NCI-H2196 treated with DMSO at 0.1 percent for 48 hours (cell line): Measurements from ENCODE around the gene ADM5.

ENCODE experiments used
- DNase-seq: peaks from one replicate; lab custom pipeline; 2025; ENCODE audit not compliant: unreplicated experiment; lab: John Stamatoyannopoulos, UW

The ADM5 gene, protein sequence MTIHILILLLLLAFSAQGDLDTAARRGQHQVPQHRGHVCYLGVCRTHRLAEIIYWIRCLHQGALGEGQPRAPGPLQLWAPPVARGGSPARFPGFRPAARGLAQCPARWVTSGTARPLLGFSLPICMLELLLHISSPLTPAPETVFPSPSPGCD

DNA sequence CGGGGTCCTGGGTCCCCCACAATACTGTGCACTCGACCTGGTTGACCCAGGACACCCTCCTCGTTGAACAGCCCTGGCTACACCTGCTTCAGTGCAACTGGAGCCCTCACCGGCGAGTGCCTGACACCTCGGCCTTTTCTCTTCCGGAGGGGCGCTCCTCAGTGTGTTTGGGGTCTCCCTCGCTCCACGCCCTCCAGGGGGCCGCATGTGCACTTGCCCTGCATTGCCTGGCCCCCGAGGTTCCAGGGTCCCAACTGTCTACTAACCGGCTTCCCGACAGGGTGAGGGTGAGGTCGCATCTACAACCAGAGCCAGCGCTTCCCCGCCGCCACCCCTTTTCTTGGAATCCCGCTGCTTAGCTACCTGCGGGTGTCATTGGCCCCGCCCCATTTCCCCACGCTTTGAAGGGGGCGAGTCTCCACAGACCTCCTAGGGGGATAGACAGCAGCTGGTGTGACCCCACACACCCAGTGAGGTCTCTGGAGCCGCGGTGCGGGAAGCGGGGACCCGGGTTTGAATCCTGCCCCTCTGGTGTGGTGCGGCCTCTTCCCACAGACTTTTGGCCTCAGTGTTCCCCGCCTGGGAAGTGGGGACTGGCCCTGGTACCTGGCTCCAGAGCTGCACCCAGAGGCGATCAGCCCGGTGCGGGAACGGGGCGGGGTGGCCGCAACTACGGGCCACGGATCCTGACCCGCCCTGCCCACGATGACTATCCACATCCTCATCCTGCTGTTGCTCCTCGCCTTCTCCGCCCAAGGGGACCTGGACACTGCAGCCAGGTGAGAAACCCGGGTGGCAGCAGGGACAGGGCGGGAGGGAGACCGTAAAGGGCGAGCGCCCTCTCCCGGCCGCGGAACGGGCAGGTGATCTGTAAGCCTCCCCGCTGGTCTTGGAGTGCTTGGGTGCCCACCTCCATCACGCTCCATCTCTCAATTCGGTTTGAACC lies at the start of gene ADM5:
Gene ADM5, plus strand, starts transcription at position 462 of the 946 bp plus-strand sequence. Its CDS starts 244 bp downstream, at position 706.
- DNase-seq, result peak; percentile 66

DNA sequence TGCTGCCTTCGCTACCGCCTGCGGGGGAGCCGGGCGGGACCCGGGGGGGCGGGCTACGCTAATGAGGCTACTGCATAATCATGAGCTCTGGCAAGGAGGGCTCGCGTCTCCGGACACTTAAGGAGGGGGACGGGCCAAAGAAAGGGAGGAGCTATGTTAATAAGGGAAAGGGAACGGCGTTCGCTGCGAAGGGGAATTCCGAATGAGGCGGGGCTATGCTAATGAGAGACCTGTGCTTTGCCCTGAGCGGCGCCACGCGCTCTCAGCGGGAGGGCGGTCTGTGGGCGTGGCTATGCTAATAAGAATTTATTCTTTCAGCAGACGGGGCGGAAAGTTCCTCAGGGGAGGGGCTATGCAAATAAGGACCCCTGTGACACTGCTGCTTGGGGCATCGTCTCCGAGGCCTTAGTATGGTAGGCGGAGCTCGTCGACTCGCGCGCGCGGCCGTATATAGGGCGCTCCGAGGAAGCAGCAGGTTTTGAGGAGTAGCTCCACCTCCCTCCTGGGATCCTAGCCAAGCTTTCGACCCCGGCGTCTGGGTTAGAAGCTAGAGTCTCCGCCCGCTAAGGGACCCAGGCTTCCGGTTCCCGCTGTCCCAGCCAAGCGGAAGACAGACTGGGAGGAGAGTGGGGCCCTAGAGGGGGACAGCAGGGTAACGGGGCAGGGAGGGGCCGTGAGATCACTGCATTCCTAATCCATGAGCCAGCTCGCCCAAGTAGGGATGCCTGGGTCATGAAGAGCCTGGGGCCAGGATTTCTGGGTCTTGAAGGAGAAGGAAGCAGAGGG lies 49.1 kb upstream of the ADM5 start, which contains the start of gene RRAS:
Gene RRAS, minus strand, starts transcription at position 31 of the 786 bp plus-strand sequence. CDS start 45 bp downstream, outside the sequence.
- DNase-seq, result peak; percentile 100

DNA sequence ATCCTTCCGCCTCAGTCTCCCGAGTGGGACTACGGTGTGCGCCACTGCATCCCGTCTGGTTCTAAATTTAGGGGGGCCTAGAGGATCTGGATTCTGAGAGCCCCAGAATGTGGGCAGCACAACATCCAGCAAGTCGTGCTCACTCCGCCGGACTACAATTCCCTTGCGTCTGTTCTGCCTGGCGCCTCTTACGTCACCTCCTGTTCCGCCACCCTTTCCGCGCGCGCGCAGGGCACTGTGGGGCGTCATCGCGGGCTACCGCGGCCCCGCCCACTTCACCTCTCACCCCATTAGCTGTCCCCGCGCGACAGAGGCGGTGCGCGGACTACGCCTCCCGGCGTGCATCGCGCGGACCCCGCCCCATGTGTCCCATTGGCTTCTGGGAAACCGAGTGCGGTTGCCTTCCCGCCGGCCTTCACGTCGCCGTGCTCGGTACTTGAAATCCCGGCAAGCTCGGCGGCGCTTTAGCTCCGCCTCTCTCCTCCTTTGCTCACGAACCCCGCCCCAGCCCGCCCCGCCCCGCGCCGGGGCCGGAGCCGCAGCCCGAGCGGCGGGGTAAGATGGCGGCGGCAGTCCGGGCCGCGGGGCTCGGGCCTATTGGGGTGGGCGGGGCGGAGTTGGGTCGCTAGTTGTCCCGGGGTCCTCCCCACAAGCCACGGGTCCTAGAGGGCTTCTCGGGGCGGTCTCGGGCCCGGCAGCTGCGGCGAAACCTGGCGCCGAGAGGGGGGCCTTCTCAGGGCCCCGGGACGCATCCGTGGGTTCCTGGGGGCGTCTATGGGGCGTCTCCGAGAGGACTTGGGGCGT lies 47.5 kb upstream of the ADM5 start, which contains the start of gene SCAF1:
Gene SCAF1, plus strand, starts transcription at position 522 of the 804 bp plus-strand sequence. CDS start 2,818 bp downstream, outside the sequence.
- peak; percentile 98 for DNase-seq

DNA sequence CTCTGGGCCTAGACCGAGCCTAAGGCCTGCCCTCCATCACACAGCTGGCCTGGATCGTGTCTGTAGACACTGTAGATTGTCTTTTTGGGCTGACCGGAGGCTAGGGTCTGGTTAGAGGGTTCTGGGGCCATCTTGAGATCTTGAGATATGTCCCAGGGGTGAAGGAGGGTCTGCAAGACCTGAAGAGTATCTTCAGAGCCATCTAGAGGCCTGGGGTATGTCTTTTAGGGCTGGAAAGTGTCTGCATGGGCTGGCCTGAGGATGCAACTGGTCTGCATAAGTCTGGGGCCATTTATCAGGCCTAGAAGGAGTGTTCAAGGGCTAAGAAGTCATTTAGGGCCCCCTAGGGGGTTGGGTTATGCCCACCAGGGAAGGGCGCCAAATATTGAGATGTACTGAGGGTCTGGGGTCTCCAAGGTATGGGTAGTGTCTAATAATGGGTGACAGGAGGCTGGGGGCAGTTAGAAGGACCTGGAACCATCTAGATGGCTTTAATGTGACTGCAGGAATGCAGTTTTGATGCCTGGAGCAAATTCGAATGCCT lies 46.8 kb upstream of the ADM5 start:
- DNase-seq, result no peak

DNA sequence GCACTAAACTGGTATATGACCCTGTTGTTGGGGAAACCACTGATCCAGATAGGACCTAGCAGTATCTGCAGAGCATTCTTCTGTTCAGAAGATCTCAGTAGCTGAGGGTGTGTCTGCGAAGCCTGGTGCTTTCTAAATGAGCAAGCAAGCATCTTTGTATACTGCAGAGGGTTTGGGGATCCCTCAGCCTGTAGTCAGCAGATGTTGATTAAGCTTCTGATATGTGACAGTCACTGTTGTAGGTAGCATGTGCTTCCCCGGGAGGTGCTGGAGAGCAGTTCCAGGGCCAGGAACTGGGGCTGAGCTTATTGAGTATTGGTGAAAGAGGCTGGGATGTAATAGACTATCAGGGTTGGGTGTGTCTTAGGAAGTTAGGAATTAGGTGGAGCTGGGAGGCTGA lies 45.9 kb upstream of the ADM5 start:
- no peak for DNase-seq

DNA sequence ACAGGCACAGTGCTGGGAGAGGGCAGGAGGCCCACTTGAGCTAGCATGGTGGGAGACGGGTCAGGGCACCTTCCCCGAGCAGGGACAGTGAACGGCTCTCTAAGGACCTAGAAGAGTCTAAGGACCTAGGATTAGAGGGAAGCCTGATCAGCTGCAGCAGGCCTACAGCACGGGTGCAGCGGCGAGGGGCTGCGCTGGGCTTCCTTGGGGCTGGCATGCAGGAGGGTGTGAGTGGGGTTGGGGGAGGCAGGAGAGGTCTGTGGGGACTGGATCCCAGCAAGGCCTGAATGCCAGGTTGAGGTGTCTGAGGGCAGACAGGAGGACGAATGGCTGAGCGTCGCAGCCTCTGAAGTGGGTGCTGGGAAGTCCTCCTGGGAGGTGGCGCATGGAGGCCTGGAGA lies 43.8 kb upstream of the ADM5 start:
- DNase-seq, result no peak

DNA sequence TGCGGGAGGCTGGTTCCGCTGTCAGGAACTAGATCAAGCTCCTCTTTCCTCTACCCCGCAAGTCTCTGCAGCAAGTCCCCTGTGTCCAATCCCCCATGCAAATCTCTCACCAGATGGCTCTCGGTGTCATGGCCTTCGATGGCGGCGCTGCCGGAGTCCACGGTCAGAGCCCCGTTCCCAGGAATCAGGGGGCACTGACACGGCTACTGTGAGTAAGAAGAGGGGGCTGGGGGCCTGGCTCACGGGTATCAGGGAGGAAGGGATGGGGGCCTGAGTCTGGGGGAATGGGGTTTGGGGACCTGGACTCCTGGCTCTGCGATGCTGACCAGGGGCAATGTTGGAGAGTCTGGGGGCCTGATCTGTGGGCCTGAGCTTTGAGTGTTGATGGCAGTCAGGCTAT lies 43.4 kb upstream of the ADM5 start:
- DNase-seq, result no peak

DNA sequence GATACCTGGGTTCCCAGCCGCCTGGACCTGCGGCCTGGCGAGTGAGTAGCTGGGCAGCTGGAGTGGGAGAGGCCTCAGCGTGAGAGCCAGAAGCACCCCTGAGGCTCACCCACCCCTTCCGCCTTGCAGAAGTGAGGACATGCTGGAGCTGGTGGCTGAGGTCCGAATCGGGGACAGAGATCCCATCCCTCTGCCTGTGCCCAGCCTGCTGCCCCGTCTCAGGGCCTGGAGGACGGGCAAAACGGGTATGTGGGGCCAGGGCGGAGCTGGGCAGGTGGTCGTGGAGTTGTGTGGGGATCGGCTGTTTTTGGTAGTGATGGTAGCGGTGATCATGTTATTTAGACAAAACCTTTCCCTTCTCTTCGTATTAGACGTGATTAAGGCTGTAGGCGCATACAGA lies 42.8 kb upstream of the ADM5 start:
- DNase-seq, result no peak

DNA sequence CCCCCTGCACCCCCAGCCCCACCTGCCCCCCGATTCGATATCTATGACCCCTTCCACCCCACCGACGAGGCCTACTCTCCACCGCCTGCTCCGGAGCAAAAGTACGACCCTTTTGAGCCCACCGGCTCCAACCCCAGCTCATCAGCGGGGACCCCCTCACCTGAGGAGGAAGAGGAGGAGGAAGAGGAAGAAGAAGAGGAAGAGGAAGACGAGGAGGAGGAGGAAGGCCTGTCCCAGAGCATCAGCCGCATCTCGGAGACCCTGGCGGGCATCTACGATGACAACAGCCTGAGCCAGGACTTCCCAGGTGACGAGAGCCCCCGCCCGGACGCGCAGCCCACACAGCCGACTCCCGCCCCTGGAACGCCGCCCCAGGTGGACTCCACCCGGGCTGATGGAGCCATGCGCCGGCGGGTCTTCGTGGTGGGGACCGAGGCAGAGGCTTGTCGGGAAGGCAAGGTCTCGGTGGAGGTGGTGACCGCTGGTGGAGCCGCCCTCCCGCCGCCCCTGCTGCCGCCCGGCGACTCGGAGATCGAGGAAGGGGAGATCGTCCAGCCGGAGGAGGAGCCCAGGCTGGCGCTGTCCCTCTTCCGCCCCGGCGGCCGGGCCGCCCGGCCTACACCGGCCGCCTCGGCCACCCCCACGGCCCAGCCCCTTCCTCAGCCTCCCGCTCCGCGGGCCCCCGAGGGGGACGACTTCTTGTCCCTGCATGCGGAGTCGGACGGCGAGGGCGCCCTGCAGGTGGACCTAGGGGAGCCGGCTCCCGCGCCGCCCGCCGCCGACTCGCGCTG lies 38.2 kb upstream of the ADM5 start:
- DNase-seq, result no peak

DNA sequence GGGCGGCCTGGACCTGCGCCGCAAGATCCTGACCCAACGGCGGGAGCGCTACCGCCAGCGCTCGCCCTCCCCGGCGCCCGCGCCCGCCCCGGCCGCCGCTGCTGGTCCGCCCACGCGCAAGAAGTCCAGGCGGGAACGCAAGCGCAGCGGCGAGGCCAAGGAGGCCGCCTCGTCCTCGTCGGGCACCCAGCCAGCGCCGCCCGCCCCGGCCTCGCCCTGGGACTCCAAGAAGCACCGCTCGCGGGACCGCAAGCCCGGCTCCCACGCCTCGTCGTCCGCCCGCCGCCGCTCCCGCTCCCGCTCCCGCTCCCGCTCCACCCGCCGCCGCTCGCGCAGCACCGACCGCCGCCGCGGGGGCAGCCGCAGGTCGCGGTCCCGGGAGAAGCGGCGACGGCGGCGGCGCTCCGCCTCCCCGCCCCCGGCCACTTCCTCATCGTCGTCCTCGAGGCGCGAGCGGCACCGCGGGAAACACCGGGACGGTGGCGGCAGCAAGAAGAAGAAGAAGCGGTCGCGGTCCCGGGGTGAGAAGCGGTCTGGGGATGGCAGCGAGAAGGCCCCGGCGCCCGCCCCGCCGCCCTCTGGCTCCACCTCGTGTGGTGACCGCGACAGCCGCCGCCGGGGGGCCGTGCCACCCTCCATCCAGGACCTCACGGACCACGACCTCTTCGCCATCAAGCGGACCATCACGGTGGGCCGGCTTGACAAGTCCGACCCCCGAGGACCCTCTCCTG lies 37.4 kb upstream of the ADM5 start:
- no peak for DNase-seq

DNA sequence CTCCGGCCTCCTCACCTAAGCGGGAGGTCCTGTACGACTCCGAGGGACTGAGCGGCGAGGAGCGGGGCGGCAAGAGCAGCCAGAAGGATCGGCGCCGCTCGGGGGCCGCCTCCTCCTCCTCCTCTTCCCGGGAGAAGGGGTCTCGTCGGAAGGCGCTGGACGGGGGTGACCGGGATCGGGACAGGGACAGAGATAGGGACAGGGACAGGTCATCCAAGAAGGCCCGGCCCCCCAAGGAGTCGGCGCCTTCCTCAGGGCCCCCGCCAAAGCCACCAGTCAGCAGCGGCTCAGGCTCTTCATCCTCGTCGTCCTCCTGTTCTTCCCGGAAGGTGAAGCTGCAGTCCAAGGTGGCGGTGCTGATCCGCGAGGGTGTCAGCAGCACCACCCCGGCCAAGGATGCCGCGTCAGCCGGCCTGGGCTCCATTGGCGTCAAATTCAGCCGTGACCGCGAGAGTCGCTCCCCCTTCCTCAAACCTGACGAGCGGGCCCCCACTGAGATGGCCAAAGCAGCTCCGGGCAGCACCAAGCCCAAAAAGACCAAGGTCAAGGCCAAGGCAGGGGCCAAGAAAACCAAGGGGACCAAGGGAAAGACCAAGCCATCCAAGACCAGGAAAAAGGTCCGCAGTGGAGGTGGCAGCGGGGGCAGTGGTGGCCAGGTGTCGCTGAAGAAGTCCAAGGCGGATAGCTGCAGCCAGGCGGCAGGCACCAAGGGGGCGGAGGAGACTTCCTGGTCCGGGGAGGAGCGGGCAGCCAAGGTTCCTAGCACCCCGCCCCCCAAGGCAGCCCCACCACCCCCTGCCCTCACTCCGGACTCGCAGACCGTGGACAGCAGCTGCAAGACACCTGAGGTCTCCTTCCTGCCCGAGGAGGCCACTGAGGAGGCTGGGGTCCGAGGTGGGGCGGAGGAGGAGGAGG lies 36.6 kb upstream of the ADM5 start:
- DNase-seq, result no peak

DNA sequence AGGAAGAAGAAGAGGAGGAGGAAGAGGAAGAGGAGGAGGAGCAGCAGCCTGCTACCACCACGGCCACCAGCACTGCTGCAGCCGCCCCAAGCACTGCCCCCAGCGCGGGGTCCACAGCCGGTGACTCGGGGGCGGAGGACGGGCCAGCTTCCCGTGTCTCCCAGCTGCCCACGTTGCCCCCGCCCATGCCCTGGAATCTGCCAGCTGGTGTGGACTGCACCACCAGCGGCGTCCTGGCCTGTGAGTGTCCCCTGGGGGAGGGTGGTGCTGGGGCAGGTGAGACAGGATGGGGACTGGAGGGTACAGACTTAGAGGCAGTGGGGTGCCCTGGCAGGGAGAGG lies 36.0 kb upstream of the ADM5 start:
- DNase-seq, result no peak

DNA sequence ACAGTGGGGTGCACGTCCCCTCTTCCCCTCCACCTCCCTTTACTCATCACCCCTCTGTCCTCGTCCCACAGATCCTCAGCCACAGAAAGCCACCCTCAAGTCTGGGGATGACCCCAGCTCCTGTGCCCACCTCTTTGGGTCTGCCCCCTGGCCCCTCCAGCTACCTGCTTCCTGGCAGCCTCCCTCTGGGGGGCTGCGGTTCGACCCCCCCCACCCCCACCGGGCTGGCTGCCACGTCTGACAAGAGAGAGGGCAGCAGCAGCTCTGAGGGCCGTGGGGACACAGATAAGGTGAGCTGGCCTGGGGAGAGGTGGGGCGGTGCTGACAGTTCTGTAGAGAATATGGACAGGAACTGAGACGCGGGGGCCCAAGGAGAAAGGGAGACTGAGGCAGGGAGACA lies 34.8 kb upstream of the ADM5 start:
- no peak for DNase-seq

DNA sequence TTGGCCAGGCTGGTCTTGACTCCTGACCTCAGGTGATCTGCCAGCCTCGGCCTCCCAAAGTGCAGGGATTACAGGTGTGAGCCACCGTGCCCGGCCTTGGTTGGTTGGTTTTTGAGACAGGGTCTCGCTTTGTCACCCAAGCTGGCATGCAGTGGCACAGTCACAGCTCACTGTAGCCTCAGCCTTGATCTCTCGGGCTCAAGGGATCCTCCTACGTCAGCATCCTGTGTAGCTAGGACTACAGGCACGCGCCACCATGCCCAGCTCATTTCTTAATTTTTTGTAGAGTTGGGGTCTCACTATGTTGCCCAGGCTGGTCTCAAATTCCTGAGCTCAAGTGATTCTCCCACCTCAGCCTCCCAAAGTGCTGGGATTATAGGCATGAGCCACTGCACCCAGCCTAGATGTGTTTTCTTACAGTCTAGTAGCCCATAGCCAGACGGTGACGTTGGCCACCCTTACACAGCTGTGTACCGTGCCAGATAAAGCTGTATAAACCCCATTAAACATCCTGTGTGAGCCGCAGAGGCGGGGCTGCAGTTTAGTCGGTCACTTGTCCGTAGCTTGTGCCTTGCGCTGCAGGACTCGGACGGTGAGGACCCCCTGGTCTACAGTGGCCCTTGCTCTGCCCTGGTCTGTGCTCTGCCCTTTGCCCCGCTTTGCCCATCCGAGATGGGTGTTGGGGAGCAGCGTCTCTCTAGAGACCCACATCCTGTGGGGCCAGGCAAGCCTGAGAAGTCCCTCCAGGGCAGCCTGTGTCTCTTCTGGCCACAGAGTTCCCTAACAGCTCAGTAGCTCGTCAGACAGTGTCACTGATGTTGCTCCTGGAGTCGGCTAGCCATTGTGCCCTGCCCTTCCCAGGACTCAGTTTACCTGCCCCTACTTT lies 33.6 kb upstream of the ADM5 start:
- DNase-seq, result no peak

DNA sequence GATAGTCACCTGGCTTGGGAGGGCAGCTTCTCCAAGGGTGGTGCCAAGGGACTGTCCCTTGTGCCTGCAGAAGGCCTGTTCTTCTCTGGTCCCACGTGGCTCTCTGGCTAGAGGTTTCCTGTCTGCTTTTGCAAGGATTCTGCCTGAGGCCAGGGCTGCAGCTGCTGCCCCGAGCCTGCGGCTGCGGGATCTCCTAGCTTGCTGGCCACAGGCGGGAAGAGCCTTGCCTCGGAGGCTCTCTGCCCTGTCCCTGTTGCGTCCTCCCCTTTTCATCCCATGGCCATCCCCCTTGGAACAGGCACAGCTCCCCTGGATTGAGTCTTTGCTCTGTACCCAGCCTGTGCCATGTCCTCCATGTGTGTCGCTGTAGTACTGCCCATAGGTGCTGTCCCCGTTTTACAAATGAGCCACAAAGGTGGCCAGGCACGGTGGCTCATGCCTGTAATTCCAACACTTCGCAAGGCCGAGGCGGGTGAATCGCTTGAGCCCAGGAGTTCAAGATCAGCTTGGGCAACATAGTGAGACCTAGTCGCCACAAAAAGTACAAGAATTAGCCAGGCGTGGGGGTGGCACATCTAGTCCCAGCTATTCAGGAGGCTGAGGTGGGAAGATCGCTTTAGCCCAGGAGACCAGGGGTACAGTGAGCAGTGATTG lies 32.8 kb upstream of the ADM5 start:
- no peak for DNase-seq

DNA sequence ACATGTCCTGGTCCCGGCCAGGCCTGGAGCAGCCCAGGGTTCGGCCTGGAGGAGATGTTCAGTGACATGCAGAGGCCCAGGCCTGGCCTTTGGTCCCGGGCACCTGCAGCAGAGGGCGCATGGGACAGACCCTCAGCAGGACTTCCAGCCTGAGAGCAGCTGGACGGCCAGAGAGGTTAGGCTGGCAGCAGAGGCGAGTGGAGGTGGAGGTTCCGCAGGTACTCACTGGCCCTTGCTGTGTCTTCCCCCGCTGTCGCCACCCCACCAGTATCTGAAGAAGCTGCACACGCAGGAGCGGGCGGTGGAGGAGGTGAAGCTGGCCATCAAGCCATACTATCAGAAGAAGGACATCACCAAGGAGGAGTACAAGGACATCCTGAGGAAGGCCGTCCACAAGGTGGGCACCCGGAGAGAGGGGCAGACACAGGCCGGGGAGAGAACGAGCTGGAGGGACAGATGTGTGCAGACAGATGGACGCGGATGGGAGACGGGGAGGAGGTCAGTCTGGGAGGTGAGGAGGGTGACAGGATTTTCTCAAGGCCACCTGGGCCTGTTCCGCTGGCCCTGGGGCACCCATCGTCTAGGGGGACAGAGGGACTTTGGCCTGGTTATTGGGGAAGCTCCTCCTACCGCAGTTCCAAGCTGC lies 31.8 kb upstream of the ADM5 start:
- DNase-seq, result no peak
